Esophagus squamous epithelium (tissue), 5 donors: ENCODE data around the gene PERM1. TPM values are rescaled to one million over a fixed set of nuclear protein-coding genes. Genes with fewer than 3 reads are reported as not detected.

Source experiments
- DNase-seq: peaks from one replicate; lab custom pipeline; 2025; lab: John Stamatoyannopoulos, UW
- H3K27ac ChIP-seq, 4 donors: fragments of 200-600 bp; sonication (generic); one replicate each; pipeline ENCODE4 v1.5.1; 2016 to 2019; ENCODE audit warnings: mild to moderate bottlenecking in 1 of 4
- H3K27me3 ChIP-seq, 4 donors: fragments of 200-600 bp; sonication (generic); 1 replicate in 3 of 4; 2 replicates in 1 of 4; pipeline versions ENCODE4 v1.5.1 to v1.6.0; 2017 to 2021; ENCODE audit warnings: antibody characterized with exemption in 1 of 4
- H3K36me3 ChIP-seq, 3 donors: fragments of 200-600 bp; sonication (generic); one replicate each; pipeline ENCODE4 v1.5.1; 2016 to 2019
- H3K4me1 ChIP-seq, 3 donors: fragments of 200-600 bp; sonication (generic); one replicate each; pipeline ENCODE4 v1.5.1; 2017 to 2019
- H3K4me3 ChIP-seq, 4 donors: fragments of 200-600 bp; sonication (generic); 1 replicate in 3 of 4; 2 replicates in 1 of 4; pipeline ENCODE4 v1.5.1; 2016 to 2019; ENCODE audit warnings: mild to moderate bottlenecking in 2 of 4, moderate library complexity in 1 of 4
- H3K9me3 ChIP-seq, 3 donors: fragments of 200-600 bp; sonication (generic); one replicate each; pipeline ENCODE4 v1.5.1; 2016 to 2019
- CTCF ChIP-seq, 6 experiments: fragments of 450-650 bp in 4 of 6; fragments of 200-600 bp in 2 of 6; sonication (generic) in 2 of 6; IDR thresholded peaks; one replicate each; pipeline ENCODE4 v1.5.1; 2016 to 2019; ENCODE audit warnings: antibody characterized with exemption in 6 of 6, mild to moderate bottlenecking in 4 of 6, moderate library complexity in 4 of 6
- POLR2A ChIP-seq, 4 donors: fragments of 450-650 bp; IDR thresholded peaks; one replicate each; pipeline ENCODE4 v1.6.1; 2017; ENCODE audit warnings: antibody characterized with exemption in 4 of 4, mild to moderate bottlenecking in 4 of 4, moderate library complexity in 3 of 4
- WGBS, 2 donors: methylation state at CpG; one replicate each; pipeline ENCODE4 v1.1.5; 2018; 5-methylcytosine and 5-hydroxymethylcytosine counted together
- intact Hi-C: fragments of 100-400 bp; cut with DNase I; formaldehyde crosslinking; loops from one replicate; pipeline ENCODE4 v1.15.0; 2022
- total RNA-seq, 4 donors: library from RNA; depleted of rRNA; stranded (reverse); fragments of >200 nt; gene quantifications; one replicate each; pipeline ENCODE4 v1.1.0, GENCODE V29; 2016
- donor health status: DM: yes; HTN: yes; CAD: no.

Gene PERM1
- total RNA-seq, 4 donors from 2014 or later: not detected

- TF ChIP-seq CTCF (IDR thresholded peaks at IDR 0.05): peak; percentile 54 to 96 (median 68)
- no peak for TF ChIP-seq POLR2A (IDR thresholded peaks at IDR 0.05)
- WGBS, 2 donors: 0 to 12% methylated on average over 7 to 10 of the region's 29 CpGs
- H3K4me3 ChIP-seq: peak overlapping the region in 1 of 4 donors; percentile 28
- intact Hi-C loops: loop anchor here (5.0 kb wide), 1 partner anchor 78 kb away; no protein-coding TSS in a partner anchor
- no peak overlapping the region for H3K27ac ChIP-seq
- peaks cover 0 to 24% (median 0%) of the 10 kb centered on the region in 3 donors for H3K4me1 ChIP-seq
- peaks cover 0 to 76% (median 3%) of the 10 kb centered on the region in 4 donors for H3K27me3 ChIP-seq
- H3K9me3 ChIP-seq: no peaks in the 10 kb centered on the region
- no peak for DNase-seq
- no peaks in the 10 kb centered on the region for H3K36me3 ChIP-seq
Observed at GRCh38 chr1:983798-984475, 2.0 kb upstream of the PERM1 start.

GRCh38 chr1:982765-983436 lies 1.0 kb upstream of the PERM1 start:
- Histone ChIP-seq H3K27ac (no peak overlapping the region), H3K27me3 (peaks cover 0 to 86% (median 3%) of the 10 kb centered on the region in 4 donors), H3K4me3 (no peak overlapping the region), H3K36me3 (no peaks in the 10 kb centered on the region), H3K9me3 (no peaks in the 10 kb centered on the region), H3K4me1 (peaks cover 0 to 24% (median 0%) of the 10 kb centered on the region in 3 donors)
- TF ChIP-seq CTCF (IDR thresholded peaks at IDR 0.05): no peak
- WGBS, 2 donors: 52 to 66% methylated on average over 13 to 38 of the region's 43 CpGs
- no peak for DNase-seq
- intact Hi-C loops: loop anchor here (5.0 kb wide), 1 partner anchor 79 kb away; no protein-coding TSS in a partner anchor

- 80% methylated on average over 3 of the region's 21 CpGs; no CpG with 5 or more reads in 1 of the 2 donors for WGBS, 2 donors
- no peak for TF ChIP-seq CTCF (IDR thresholded peaks at IDR 0.05)
- no peaks in the 10 kb centered on the region for H3K36me3 ChIP-seq
- H3K4me3 ChIP-seq: no peak overlapping the region
- peaks cover 0 to 25% (median 0%) of the 10 kb centered on the region in 3 donors for H3K4me1 ChIP-seq
- no peak for DNase-seq
- H3K27ac ChIP-seq: no peak overlapping the region
- H3K9me3 ChIP-seq: no peaks in the 10 kb centered on the region
- intact Hi-C loops: loop anchor here (5.0 kb wide), 1 partner anchor 81 kb away; no protein-coding TSS in a partner anchor
- H3K27me3 ChIP-seq: peaks cover 0 to 81% (median 3%) of the 10 kb centered on the region in 4 donors
Observed at GRCh38 chr1:981491-981954, 370 bp downstream of the PERM1 start.

GRCh38 chr1:980602-981395 lies 1.1 kb downstream of the PERM1 start:
- intact Hi-C loops: loop anchor here (5.0 kb wide), 1 partner anchor 82 kb away; no protein-coding TSS in a partner anchor
- no peak for DNase-seq
- WGBS, 2 donors: 61 to 77% methylated on average over 5 to 8 of the region's 35 CpGs

More at GRCh38 chr1:980602-981395, 1.1 kb downstream of the PERM1 start:
- no peak overlapping the region for H3K27ac ChIP-seq
- TF ChIP-seq CTCF (IDR thresholded peaks at IDR 0.05) (no peak), POLR2A (IDR thresholded peaks at IDR 0.05) (no peak)
- peaks cover 0 to 81% (median 3%) of the 10 kb centered on the region in 4 donors for H3K27me3 ChIP-seq
- H3K4me1 ChIP-seq: peaks cover 6 to 32% (median 6%) of the 10 kb centered on the region in 3 donors
- no peaks in the 10 kb centered on the region for H3K36me3 ChIP-seq
- no peaks in the 10 kb centered on the region for H3K9me3 ChIP-seq
- H3K4me3 ChIP-seq: no peak overlapping the region
